IMR-90 (cell line): Measurements from ENCODE around the gene ZG16B. TPM values are rescaled to one million over a fixed set of nuclear protein-coding genes. Genes with fewer than 3 reads are reported as not detected.

ENCODE experiments used
- ATAC-seq: fragments of 200-7000 bp; cut with Tn5 transposase; 2 replicates; pipeline ENCODE4 v1.9.1; 2020; ENCODE audit warnings: low read depth, mild to moderate bottlenecking, moderate library complexity
- BruUV-seq: library from RNA; stranded (reverse); fragments of 400-500 nt; replicated peaks from 2 replicates; lab custom pipeline; 2021; lab: Mats Ljungman, UMichigan
- CTCF ChIA-PET: fragments of 300-600 bp; formaldehyde crosslinking; extraction: SDS; loops from one replicate; lab custom pipeline; 2021; ENCODE audit warnings: antibody characterized with exemption; lab: Yijun Ruan, JAX
- POLR2A ChIA-PET: fragments of 300-600 bp; sonication (Branson Sonifier 250); formaldehyde crosslinking; loops from one replicate; lab custom pipeline; 2022; ENCODE audit warnings: antibody characterized with exemption; ENCODE audit not compliant: unreplicated experiment; lab: Charles Lee
- DNase-seq: peaks from one replicate; pipeline ENCODE4 v3.0.0; 2013
- H2AFZ ChIP-seq: replicated peaks from 2 replicates; pipeline ENCODE3; 2013; ENCODE audit warnings: low read length, mild to moderate bottlenecking; ENCODE audit not compliant: poor library complexity
- H2AK5ac ChIP-seq: 2 replicates; pipeline ENCODE4 v1.6.1; 2013; ENCODE audit warnings: low read depth, low read length, inconsistent platforms
- H2AK9ac ChIP-seq: replicated peaks from 2 replicates; pipeline ENCODE3; 2013; ENCODE audit warnings: mild to moderate bottlenecking, low read depth, low read length, moderate library complexity; ENCODE audit not compliant: poor library complexity
- H2BK120ac ChIP-seq: 2 replicates; pipeline ENCODE4 v1.6.1; 2013; ENCODE audit warnings: low read depth, low read length, inconsistent platforms
- H2BK15ac ChIP-seq: 3 replicates; pipeline ENCODE4 v1.6.1; 2013; ENCODE audit warnings: low read depth, low read length, inconsistent platforms
- H2BK20ac ChIP-seq: 2 replicates; pipeline ENCODE4 v1.6.1; 2013; ENCODE audit warnings: low read depth, mild to moderate bottlenecking, inconsistent platforms, low read length, moderate library complexity
- H2BK5ac ChIP-seq: 2 replicates; pipeline ENCODE4 v1.6.1; 2013; ENCODE audit warnings: mild to moderate bottlenecking, low read depth, low read length, inconsistent platforms; ENCODE audit not compliant: poor library complexity, severe bottlenecking
- H3K14ac ChIP-seq: replicated peaks from 2 replicates; pipeline ENCODE4 v1.6.1; 2013; ENCODE audit warnings: low read depth, low read length, inconsistent platforms
- H3K18ac ChIP-seq: 2 replicates; pipeline ENCODE4 v1.6.1; 2013; ENCODE audit warnings: low read depth, low read length, control low read depth
- H3K23ac ChIP-seq: 2 replicates; pipeline ENCODE4 v1.6.1; 2013; ENCODE audit warnings: low read depth, low read length, inconsistent platforms
- H3K27ac ChIP-seq: 2 replicates; pipeline ENCODE4 v1.5.1; 2013; ENCODE audit warnings: mild to moderate bottlenecking, control low read depth, low read length; ENCODE audit not compliant: insufficient read depth
- H3K27me3 ChIP-seq: 2 replicates; pipeline ENCODE4 v1.6.1; 2013; ENCODE audit warnings: low read length; ENCODE audit not compliant: control insufficient read depth, insufficient read depth
- H3K36me3 ChIP-seq: 2 replicates; pipeline ENCODE4 v1.6.1; 2013; ENCODE audit warnings: low read length, mixed read lengths; ENCODE audit not compliant: control insufficient read depth, insufficient read depth
- H3K4ac ChIP-seq: 2 replicates; pipeline ENCODE4 v1.6.1; 2013; ENCODE audit warnings: low read depth, low read length, inconsistent platforms
- H3K4me1 ChIP-seq: 2 replicates; pipeline ENCODE4 v1.6.1; 2013; ENCODE audit warnings: low read length, mixed read lengths; ENCODE audit not compliant: control insufficient read depth, insufficient read depth
- H3K4me2 ChIP-seq: 2 replicates; pipeline ENCODE4 v1.6.1; 2013; ENCODE audit warnings: low read depth, mild to moderate bottlenecking, control low read depth, low read length, moderate library complexity
- H3K4me3 ChIP-seq: 2 replicates; pipeline ENCODE4 v1.5.1; 2013; ENCODE audit warnings: low read depth, mild to moderate bottlenecking, control low read depth, low read length, moderate library complexity; ENCODE audit not compliant: insufficient read depth
- H3K56ac ChIP-seq: 2 replicates; pipeline ENCODE4 v1.6.1; 2013; ENCODE audit warnings: low read length, inconsistent platforms; ENCODE audit not compliant: insufficient read depth; ENCODE audit errors: extremely low read depth
- H3K79me1 ChIP-seq, 2 experiments: 2 replicates each; pipeline ENCODE4 v1.6.1; 2013; ENCODE audit warnings: low read length in 2 of 2, inconsistent platforms in 1 of 2, low read depth in 1 of 2
- H3K9ac ChIP-seq: 2 replicates; pipeline ENCODE4 v1.6.1; 2013; ENCODE audit warnings: low read depth, low read length, control low read depth
- H3K9me1 ChIP-seq: 2 replicates; pipeline ENCODE4 v1.6.1; 2013; ENCODE audit warnings: low read length, inconsistent platforms; ENCODE audit not compliant: insufficient read depth
- H3K9me3 ChIP-seq: 2 replicates; pipeline ENCODE4 v1.6.1; 2013; ENCODE audit warnings: low read length; ENCODE audit not compliant: control insufficient read depth, insufficient read depth
- H4K20me1 ChIP-seq: 2 replicates; pipeline ENCODE4 v1.6.1; 2013; ENCODE audit warnings: low read length, inconsistent platforms; ENCODE audit not compliant: insufficient read depth
- H4K5ac ChIP-seq: 2 replicates; pipeline ENCODE4 v1.6.1; 2013; ENCODE audit warnings: mild to moderate bottlenecking, low read depth, low read length, control low read depth
- H4K8ac ChIP-seq, 2 experiments: 2 replicates each; pipeline ENCODE4 v1.6.1; 2013; ENCODE audit warnings: low read depth in 2 of 2, low read length in 2 of 2, control low read depth in 1 of 2, inconsistent platforms in 1 of 2
- H4K91ac ChIP-seq: 2 replicates; pipeline ENCODE4 v1.6.1; 2013; ENCODE audit warnings: low read depth, low read length, inconsistent platforms; ENCODE audit not compliant: insufficient read depth
- POLR2A ChIP-seq: IDR thresholded peaks from 2 replicates; pipeline ENCODE4 v1.6.1; 2012; ENCODE audit warnings: mild to moderate bottlenecking, low read depth, low read length
- RFX5 ChIP-seq: IDR thresholded peaks from 2 replicates; pipeline ENCODE4 v1.8.0; 2012; ENCODE audit warnings: low read depth, mild to moderate bottlenecking, low read length, moderate library complexity
- WGBS, 2 experiments: methylation state at CpG; one replicate each; pipeline versions ENCODE4 v1.1.5 to v1.1.7; 2013; ENCODE audit warnings: missing lambda C conversion rate in 2 of 2; ENCODE audit not compliant: insufficient read length in 1 of 2; ENCODE audit errors: extremely low coverage in 2 of 2; 5-methylcytosine and 5-hydroxymethylcytosine counted together
- dilution Hi-C: fragments of 300-500 bp; cut with HindIII; formaldehyde crosslinking; loops from one replicate; pipeline ENCODE4 v1.14.3; 2018; ENCODE audit warnings: low sequenced_read_pairs; ENCODE audit not compliant: unreplicated experiment
- in situ Hi-C: fragments of 300-500 bp; cut with MboI; formaldehyde crosslinking; loops from 3 replicates; pipeline ENCODE4 v1.14.3; 2019; ENCODE audit warnings: low sequenced_read_pairs, inconsistent platforms, mixed read lengths
- intact Hi-C: fragments of 100-400 bp; cut with micrococcal nuclease; formaldehyde crosslinking; loops from 2 replicates; pipeline ENCODE4 v1.10.0; 2022
- polyA plus RNA-seq, 3 experiments: library from polyadenylated mRNA; depleted of rRNA; stranded (reverse); fragments of >200 nt; gene quantifications; 2 replicates each; pipeline ENCODE4 v1.2.3, GENCODE V29; 2012; ENCODE audit warnings: low replicate concordance in 1 of 3
- total RNA-seq: library from RNA; depleted of rRNA; stranded (reverse); fragments of >200 nt; gene quantifications from 2 replicates; pipeline ENCODE4 v1.2.3, GENCODE V29; 2012

Gene ZG16B
- total and polyA plus RNA-seq, 2 of the 4 experiments (the other 2 are of a cell fraction) = 0.54 to 0.65 TPM

GRCh38 chr16:2819939-2820835, 9.9 kb upstream of the ZG16B start:
- H4K91ac ChIP-seq = no peak overlapping the region
- no peak overlapping the region for H3K4ac ChIP-seq
- H4K20me1 ChIP-seq = no peaks in the 10 kb centered on the region
- POLR2A ChIA-PET = no interaction called here
- dilution Hi-C loops = no loop called here
- no peaks in the 10 kb centered on the region for H3K9me3 ChIP-seq
- no peak for DNase-seq
- H4K5ac ChIP-seq = no peak overlapping the region
- H3K4me1 ChIP-seq = no peaks in the 10 kb centered on the region
- no peak overlapping the region for H3K23ac ChIP-seq
- WGBS, 2 experiments = 47% methylated on average over 5 of the region's 17 CpGs; no CpG with 5 or more reads in 1 of the 2 experiments
- H2AK5ac ChIP-seq = no peak overlapping the region
- no peak overlapping the region for H3K56ac ChIP-seq
- H3K18ac ChIP-seq = no peak overlapping the region
- no peak overlapping the region for H3K27ac ChIP-seq
- H3K4me3 ChIP-seq = no peak overlapping the region
- no peak overlapping the region for H2BK120ac ChIP-seq
- H2BK15ac ChIP-seq = no peak overlapping the region
- H3K9ac ChIP-seq = no peak overlapping the region
- in situ Hi-C loops = no loop called here
- H2AK9ac ChIP-seq = no peak overlapping the region
- CTCF ChIA-PET = no interaction called here
- no peak overlapping the region for H2AFZ ChIP-seq
- H3K4me2 ChIP-seq = no peak overlapping the region
- H3K14ac ChIP-seq = no peak overlapping the region
- H3K36me3 ChIP-seq = no peaks in the 10 kb centered on the region
- no peak overlapping the region for H2BK5ac ChIP-seq
- no peak overlapping the region for H4K8ac ChIP-seq
- ATAC-seq = no peak
- TF ChIP-seq POLR2A (no peak), RFX5 (no peak)
- H3K79me1 ChIP-seq = no peaks in the 10 kb centered on the region
- intact Hi-C loops = no loop called here
- no peaks in the 10 kb centered on the region for H3K9me1 ChIP-seq
- H2BK20ac ChIP-seq = no peak overlapping the region
- no TSS peak for BruUV-seq
- H3K27me3 ChIP-seq = peaks cover 55% of the 10 kb centered on the region
